Tibial artery (tissue), 4 donors: ENCODE results near the gene CD79B.

ENCODE experiments used
- DNase-seq, 2 donors: peaks; one replicate each; pipeline ENCODE4 v3.0.0-alpha.2; 2019
- H3K27ac ChIP-seq, 2 donors: fragments of 200-600 bp; sonication (generic) in 1 of 2; 1 replicate in 1 of 2; 2 replicates in 1 of 2; pipeline ENCODE4 v1.5.1; 2018 to 2019; ENCODE audit warnings: mild to moderate bottlenecking in 1 of 2
- H3K27me3 ChIP-seq, 2 donors: fragments of 200-600 bp; sonication (generic) in 1 of 2; one replicate each; pipeline versions ENCODE4 v1.5.1 to v1.6.0; 2016 to 2019
- H3K36me3 ChIP-seq, 3 donors: fragments of 200-600 bp; sonication (generic) in 2 of 3; one replicate each; pipeline ENCODE4 v1.5.1; 2016 to 2019; ENCODE audit warnings: mild to moderate bottlenecking in 2 of 3
- H3K4me1 ChIP-seq, 4 donors: fragments of 200-600 bp; sonication (generic) in 2 of 4; 1 replicate in 3 of 4; 2 replicates in 1 of 4; pipeline ENCODE4 v1.5.1; 2016 to 2019
- H3K4me3 ChIP-seq, 2 donors: fragments of 200-600 bp; sonication (generic) in 1 of 2; 1 replicate in 1 of 2; 2 replicates in 1 of 2; pipeline ENCODE4 v1.5.1; 2018 to 2019; ENCODE audit warnings: mild to moderate bottlenecking in 2 of 2
- H3K9me3 ChIP-seq, 3 donors: fragments of 200-600 bp; sonication (generic) in 1 of 3; one replicate each; pipeline ENCODE4 v1.5.1; 2016 to 2019
- CTCF ChIP-seq, 2 experiments: fragments of 200-600 bp in 1 of 2; fragments of 450-650 bp in 1 of 2; IDR thresholded peaks; one replicate each; pipeline ENCODE4 v1.5.1; 2017 to 2019; ENCODE audit warnings: antibody characterized with exemption in 2 of 2, mild to moderate bottlenecking in 1 of 2, moderate library complexity in 1 of 2
- intact Hi-C: fragments of 100-400 bp; cut with DNase I; formaldehyde crosslinking; loops from one replicate; pipeline ENCODE4 v1.15.0; 2023; ENCODE audit warnings: low total_unique reads

CD79B gene

DNA sequence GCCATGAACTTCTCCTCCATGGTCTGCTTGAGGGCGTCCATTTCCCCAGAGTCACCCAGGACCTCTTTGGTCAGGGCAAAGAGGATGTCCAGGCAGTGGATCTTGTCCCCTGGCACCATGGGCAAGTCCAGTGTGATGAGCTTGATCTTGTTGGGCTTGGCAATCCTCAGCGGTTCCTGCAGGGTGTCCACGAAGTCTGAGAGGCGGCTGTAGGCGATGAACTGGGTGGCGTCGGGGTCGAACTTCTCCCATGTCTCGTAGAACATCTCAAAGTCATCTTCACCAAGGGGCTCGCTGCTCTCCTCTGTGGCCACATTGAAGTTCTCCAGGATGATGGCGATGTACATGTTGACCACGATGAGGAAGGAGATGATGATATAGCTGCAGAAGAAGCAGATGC is 9.0 kb upstream of the CD79B start:
- Histone ChIP-seq H3K27me3 (peaks cover 0 to under 1% of the 10 kb centered on the region in 2 donors), H3K36me3 (no peaks in the 10 kb centered on the region), H3K9me3 (no peaks in the 10 kb centered on the region), H3K4me1 (no peaks in the 10 kb centered on the region), H3K27ac (no peak overlapping the region), H3K4me3 (no peak overlapping the region)
- no peak for DNase-seq
- no peak for TF ChIP-seq CTCF (IDR thresholded peaks at IDR 0.05)
- intact Hi-C loops = no loop called here

- H3K4me1 ChIP-seq = no peaks in the 10 kb centered on the region
- intact Hi-C loops = no loop called here
- H3K36me3 ChIP-seq = no peaks in the 10 kb centered on the region
- H3K9me3 ChIP-seq = no peaks in the 10 kb centered on the region
- H3K27me3 ChIP-seq = no peaks in the 10 kb centered on the region
- no peak overlapping the region for H3K27ac ChIP-seq
- no peak for TF ChIP-seq CTCF (IDR thresholded peaks at IDR 0.05)
- no peak overlapping the region for H3K4me3 ChIP-seq
- DNase-seq = no peak
These were observed 8.5 kb upstream of the CD79B start for GRCh38 chr17:63940584-63940983.

DNA sequence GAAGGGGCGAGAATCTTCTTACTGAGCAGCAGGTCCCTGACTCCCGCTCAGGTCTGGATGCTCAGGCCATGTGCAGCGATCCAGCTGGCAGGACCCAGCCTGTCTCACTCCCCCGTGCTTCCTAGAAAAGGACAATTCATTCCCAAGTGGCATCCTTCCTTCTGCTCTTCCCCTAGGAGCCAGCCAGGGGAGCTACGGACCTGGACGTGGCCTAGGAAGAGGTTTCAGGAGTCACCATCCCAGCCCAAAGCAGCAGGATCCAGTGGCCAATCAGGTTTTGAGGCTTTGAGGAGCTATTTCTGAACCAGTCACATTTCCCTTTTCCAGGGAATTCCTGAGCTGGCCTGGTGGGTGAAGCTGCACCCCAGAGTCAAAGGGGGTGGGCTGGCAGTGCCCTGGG is 7.8 kb upstream of the CD79B start:
- H3K4me1 ChIP-seq = no peaks in the 10 kb centered on the region
- H3K36me3 ChIP-seq = no peaks in the 10 kb centered on the region
- intact Hi-C loops = no loop called here
- no peaks in the 10 kb centered on the region for H3K9me3 ChIP-seq
- peaks cover 0 to 6% of the 10 kb centered on the region in 2 donors for H3K27me3 ChIP-seq
- DNase-seq = no peak
- no peak overlapping the region for H3K4me3 ChIP-seq
- no peak overlapping the region for H3K27ac ChIP-seq
- no peak for TF ChIP-seq CTCF (IDR thresholded peaks at IDR 0.05)

GRCh38 chr17:63939401-63939800 is 7.3 kb upstream of the CD79B start:
- no peak for TF ChIP-seq CTCF (IDR thresholded peaks at IDR 0.05)
- DNase-seq = no peak
- Histone ChIP-seq H3K4me1 (no peaks in the 10 kb centered on the region), H3K9me3 (no peaks in the 10 kb centered on the region), H3K36me3 (no peaks in the 10 kb centered on the region), H3K4me3 (no peak overlapping the region), H3K27me3 (peaks cover 0 to 8% of the 10 kb centered on the region in 2 donors), H3K27ac (no peak overlapping the region)
- intact Hi-C loops = no loop called here

DNA sequence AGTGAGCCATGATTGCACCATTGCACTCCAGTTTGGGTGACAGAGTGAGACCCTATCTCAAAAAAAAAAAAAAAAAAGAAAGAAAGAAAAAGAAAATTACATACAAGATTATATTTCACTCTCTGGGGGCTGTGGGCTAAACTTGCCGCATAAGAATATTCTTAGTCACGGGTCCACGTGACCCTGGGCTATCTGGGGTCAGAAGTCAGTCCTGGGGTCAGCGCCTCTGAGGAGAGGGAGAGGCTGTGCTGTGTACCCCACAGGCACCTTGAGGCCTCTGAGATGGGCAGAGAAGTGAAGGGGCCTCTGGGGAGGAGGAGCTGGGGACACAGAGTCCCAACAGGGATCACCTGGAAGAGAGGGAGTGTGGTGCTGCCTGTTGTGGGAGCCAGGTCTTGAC is 5.8 kb upstream of the CD79B start:
- intact Hi-C loops = no loop called here
- Histone ChIP-seq H3K36me3 (no peaks in the 10 kb centered on the region), H3K4me3 (no peak overlapping the region), H3K27me3 (peaks cover 0 to 8% of the 10 kb centered on the region in 2 donors), H3K9me3 (no peaks in the 10 kb centered on the region), H3K4me1 (no peaks in the 10 kb centered on the region), H3K27ac (no peak overlapping the region)
- TF ChIP-seq CTCF (IDR thresholded peaks at IDR 0.05) = no peak
- no peak for DNase-seq

DNA sequence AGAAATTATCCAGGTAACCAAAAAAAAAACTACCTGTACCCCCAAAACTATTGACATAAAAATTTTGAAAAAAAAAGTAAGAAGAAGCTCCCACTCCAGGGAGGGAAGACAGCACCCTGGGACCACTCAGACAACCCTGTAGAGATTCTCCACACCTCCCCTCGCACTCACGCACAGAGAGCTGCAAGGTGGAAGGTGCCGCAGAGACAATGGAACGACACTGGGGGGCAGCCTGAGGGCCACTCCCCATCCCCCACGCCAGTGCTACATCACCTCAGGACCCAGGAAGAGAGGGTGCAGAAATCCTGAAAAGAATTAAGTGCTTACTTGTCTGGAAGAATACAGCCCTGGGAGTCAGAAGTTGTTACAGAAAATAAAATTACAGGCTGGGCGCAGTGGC is 5.2 kb upstream of the CD79B start:
- H3K27ac ChIP-seq = no peak overlapping the region
- no peaks in the 10 kb centered on the region for H3K36me3 ChIP-seq
- no peaks in the 10 kb centered on the region for H3K4me1 ChIP-seq
- no peak for DNase-seq
- H3K4me3 ChIP-seq = no peak overlapping the region
- no peaks in the 10 kb centered on the region for H3K9me3 ChIP-seq
- no peak for TF ChIP-seq CTCF (IDR thresholded peaks at IDR 0.05)
- H3K27me3 ChIP-seq = peaks cover 0 to 11% of the 10 kb centered on the region in 2 donors
- intact Hi-C loops = no loop called here
